GM21390 (cell line): ENCODE data around the gene MAPK10.
"Not testable (repeated sequence)": the region's sequence is repeated elsewhere in the genome, so short reads cannot be mapped to it uniquely, and the experiment has no call there.

Experiments used
- ATAC-seq: cut with Tn5 transposase; IDR thresholded peaks from one replicate; pipeline ENCODE4 v1.9.1; 2021; ENCODE audit not compliant: unreplicated experiment

MAPK10 gene

GRCh38 chr4:86203176-86203575 is 156.7 kb downstream of the MAPK10 start:
- no peak for ATAC-seq

- no peak for ATAC-seq
These were observed 174.2 kb downstream of the MAPK10 start for GRCh38 chr4:86185659-86186058.

DNA sequence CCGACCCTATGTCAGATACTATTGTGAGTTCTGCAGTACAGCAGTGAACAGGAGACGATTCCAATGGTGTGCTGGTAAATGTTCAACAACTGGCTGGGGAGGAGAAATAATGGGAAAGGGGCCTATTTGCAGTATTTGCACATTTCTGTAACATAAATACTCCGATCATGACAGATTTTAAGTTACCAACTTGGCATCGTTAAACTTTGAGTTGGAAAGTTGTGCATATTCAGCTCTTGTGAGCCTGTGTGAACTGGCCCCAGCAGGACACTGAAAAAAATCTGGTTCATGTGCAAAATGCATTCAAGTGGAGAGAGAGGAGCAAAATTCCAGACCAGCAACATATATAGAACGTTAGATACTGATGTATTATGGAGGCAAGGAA is 175.0 kb downstream of the MAPK10 start:
- no peak for ATAC-seq

DNA sequence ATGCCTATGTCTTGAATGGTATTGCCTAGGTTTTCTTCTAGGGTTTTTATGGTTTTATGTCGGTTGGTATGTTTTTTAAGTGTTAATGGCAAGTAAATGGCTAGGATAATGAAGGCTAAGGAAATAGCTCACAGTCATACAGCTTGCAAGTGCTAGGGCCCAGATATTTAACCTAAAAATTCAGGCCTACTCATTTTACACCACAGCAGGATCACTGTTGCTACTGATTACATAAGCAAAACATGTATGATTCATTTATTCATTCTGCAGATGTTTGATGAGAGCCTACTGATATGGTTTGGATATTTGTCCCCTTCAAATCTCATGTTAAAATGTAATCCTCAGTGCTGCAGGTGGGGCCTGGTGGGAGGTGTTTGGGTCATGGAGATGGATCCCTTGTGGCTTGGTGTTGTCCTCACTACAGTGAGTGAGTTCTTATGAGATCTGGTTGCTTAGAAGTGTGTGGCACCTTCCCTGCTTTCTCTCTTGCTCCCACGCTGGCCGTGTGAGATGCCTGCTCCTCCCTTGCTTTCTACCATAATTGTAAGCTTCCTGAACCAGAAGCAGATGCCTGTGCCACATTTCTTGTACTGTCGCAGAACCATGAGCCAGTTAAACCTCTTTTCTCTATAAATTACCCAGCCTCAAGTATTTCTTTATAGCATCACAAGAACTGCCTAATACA is 175.5 kb downstream of the MAPK10 start:
- no peak for ATAC-seq

DNA sequence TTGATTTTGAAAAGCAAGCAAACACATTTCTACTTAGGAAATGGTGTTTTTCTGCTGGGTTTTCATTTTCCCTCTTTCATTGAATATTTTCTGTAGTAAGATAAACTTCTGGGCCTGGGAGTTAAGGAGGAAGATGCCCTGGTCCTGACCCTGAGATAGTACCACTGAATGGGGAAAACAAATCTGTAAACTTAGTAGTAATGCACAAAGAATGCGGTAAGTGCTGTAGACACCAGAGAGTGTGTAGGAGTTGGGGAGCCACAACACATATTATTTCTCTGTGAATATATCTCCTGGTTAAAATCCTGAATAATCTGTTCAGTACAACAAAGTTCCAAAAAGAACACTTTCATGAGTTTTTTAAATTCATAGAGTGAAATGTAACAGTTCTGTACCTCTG is 178.3 kb downstream of the MAPK10 start:
- no peak for ATAC-seq

DNA sequence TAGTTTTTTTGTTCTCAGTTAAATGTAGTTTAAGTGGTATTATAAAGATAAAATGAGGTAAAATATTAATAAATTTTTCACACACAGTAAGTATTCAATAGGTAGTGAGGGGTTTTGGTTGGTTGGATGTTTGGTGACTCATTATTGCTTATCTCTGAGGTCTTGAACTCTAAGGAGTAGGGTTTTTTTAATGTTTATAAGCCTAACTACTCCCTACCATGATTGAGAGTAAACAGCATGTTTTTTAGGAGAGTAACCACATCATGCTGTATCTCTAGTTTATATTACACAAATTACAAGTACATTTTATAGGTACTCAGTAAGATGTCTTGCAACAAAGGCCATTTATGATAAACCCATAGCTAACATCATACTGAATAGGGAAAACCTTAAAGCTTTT is 181.6 kb downstream of the MAPK10 start:
- ATAC-seq: no peak

DNA sequence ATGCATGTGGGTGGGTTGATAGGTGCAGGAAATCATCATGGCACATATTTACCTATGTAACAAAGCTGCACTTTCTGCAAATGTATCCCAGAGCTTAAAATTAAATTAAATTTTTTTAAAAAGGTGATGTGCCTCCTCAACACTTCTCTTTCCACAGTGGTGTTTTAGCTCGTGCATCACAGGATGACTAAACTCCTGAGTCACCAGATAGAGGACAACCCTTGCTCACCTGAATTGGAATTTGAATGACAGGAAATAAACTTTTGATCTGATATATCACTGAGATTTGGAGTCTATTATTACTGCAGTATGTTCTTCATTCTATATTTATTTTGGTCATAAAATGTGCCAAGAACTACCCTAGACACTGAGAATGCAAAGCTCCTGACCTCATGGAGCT is 185.3 kb downstream of the MAPK10 start:
- no peak for ATAC-seq

DNA sequence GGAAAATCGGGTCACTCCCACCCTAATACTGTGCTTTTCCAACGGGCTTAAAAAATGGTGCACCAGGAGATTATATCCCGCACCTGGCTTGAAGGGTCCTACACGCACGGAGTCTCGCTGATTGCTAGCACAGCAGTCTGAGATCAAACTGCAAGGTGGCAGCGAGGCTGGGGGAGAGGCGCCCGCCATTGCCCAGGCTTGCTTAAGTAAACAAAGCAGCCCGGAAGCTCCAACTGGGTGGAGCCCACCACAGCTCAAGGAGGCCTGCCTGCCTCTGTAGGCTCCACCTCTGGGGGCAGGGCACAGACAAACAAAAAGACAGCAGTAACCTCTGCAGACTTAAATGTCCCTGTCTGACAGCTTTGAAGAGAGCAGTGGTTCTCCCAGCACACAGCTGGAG is 191.5 kb downstream of the MAPK10 start:
- not testable (repeated sequence) for ATAC-seq

GRCh38 chr4:86160426-86160825 is 199.4 kb downstream of the MAPK10 start:
- no peak for ATAC-seq

- ATAC-seq: no peak
These were observed 200.6 kb downstream of the MAPK10 start for GRCh38 chr4:86159216-86159615.

DNA sequence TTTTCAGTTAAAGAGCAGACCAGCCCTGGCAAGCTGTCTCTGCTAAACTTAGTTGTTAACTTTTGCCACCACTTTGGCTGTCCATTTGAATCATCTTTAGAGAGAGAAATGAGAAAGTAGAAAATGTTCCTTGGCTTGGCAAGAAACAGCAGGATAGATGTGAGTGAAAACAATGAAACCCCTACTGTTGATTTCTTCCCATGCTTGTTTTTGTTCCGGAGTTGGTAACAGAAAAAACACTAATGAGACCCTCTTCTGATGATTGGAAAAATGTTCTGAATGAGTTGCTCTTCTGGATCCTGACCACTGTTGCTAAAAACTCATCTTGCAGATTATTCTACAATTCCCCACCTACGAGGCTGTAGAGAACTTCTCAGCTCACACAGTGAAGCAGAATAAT is 203.3 kb downstream of the MAPK10 start:
- no peak for ATAC-seq

GRCh38 chr4:86155766-86156165 is 204.1 kb downstream of the MAPK10 start:
- no peak for ATAC-seq

- no peak for ATAC-seq
These were observed 207.4 kb downstream of the MAPK10 start for GRCh38 chr4:86152454-86152853.

DNA sequence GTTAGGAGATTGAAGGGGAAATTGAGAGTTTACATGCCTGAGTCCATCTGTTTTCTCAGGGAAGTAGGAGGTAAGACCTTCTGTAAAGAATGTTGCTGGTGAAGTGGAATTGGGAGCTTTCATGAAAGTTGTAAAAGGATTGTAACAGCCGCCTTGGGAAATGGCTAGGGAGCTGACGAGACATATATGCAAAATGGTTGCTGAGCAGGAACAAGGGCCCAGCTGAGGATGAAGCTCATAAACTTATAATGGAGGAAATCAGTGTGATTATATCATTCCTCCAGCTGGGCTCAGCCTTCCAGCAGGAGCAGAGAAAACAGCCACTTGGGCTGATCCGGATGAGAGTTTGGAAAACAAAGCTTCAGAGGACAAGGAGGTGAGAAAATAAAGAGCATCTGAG is 208.7 kb downstream of the MAPK10 start:
- no peak for ATAC-seq

DNA sequence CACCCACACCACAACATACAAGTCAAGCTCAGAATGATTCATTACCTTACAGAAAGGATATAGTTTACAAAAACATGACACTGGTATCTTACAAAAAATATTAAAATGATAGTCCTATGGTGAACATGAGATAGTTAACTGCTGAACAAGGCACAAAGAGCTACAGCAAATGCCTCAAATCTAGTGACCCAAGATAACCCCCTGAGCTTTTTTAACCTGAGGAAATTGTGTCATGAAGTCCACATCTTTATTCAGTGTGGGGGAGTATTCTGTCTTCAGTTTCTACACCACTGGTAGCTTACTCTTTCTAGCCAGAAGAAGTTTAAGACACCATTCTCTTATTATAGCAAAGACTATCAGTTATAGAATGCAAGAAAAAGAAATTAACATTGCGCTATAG is 218.7 kb downstream of the MAPK10 start:
- no peak for ATAC-seq

DNA sequence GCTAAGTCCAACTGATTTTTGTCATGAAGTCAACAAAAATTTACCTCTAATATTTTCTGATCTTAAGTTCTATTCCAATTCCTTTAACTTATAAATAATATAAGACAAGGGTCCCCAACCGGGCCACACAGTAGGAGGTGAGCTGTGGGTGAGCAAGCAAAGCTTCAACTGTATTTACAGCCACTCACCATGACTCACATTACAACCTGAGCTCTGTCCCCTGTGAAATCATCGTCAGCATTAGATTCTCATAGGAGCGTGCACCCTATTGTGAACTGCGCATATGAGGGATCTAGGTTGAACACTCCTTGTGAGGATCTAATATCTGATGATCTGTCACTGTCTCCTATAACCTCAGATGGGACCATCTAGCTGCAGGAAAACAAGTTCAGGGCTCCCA is 227.4 kb downstream of the MAPK10 start:
- no peak for ATAC-seq

GRCh38 chr4:86131456-86131855 is 228.4 kb downstream of the MAPK10 start:
- no peak for ATAC-seq

DNA sequence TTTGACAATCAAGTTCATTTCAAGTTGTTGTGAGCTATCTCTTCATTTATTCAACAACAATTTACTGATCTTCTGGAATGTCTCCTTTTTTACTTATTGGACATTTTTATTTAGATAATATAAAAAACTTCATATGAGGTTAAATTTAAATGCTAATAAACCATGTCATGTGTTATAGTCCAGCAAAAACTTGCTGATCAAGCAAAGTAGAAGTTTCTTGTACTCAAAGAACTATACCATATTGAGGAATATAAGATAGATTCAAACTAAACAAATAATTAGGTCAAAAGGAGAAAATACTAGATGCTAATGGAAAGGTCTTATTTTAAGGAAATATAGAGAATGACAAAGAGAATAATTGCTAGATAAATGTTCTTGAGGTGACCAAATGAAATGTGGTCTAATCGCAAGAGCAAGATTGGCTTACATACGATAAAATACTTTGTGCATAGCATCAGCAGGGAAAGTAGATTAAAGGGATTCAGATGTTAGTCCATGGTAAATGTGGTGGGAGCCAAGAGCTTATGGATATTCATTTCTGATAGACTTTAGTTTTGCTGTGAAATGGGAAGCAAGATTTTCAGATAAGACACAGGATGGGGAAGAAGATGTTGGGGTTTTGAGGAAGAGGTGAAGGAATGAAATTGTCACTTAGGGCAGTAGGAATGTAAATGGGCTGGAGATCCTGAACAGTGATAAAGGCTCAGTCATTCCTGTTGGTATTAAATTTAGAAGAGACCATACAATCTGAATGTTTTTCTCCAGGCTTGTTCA is 229.5 kb downstream of the MAPK10 start:
- ATAC-seq: no peak

DNA sequence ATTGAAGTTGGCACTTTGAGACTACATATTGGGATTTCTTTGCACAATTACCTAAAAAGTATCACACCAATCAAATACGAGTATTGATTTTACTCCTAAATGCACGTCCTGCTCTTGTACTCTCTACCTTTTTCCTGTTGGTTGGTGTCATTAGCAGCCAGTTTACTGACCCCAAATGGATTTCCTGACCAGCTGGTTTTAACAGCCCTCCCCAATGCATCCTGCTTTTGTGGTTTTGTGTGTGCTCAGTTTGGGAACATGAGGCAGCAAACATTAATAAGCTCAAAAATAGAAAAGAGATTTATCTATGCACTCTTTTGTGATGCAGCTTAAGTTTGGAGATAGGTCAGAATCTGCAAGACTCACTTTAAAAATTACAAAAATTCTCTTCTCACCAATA is 230.3 kb downstream of the MAPK10 start:
- no peak for ATAC-seq

DNA sequence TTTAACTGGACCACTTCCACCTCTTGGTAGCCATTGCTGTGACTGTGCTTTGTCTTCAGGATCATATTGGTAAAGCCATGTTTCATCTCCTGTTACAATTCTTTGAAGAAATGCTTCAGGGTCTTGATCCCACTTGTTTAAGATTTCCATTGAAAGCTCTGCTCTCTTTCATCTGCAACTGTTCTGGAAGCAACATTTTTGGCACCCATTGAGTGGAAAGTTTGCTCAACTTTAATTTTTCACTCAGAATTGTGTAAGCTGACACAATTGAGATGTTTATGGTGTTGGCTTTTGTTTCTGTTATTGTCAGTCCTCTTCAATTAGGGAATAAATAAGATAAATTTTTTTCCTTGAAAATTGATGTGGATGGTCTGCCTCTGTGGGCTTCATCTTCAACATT is 237.4 kb downstream of the MAPK10 start:
- ATAC-seq: no peak

DNA sequence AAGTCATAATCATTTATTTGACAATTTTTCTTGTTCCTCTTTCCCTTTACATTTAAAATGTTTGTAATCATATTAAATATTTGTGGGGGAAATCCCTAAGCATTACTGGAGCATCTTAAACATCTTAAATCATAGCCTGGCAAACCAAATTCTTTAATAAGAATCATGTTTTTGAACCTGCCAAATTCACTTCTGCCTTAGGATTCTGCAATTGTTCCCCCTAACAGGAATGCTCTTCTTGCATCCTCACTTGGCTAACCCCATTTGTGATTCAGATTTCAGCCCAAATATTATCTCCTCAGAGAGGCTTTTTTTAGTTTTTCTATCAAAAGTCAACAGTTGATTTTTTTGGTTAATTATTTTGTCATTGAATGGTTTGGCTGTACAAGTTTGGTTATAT is 241.1 kb downstream of the MAPK10 start:
- ATAC-seq: no peak

DNA sequence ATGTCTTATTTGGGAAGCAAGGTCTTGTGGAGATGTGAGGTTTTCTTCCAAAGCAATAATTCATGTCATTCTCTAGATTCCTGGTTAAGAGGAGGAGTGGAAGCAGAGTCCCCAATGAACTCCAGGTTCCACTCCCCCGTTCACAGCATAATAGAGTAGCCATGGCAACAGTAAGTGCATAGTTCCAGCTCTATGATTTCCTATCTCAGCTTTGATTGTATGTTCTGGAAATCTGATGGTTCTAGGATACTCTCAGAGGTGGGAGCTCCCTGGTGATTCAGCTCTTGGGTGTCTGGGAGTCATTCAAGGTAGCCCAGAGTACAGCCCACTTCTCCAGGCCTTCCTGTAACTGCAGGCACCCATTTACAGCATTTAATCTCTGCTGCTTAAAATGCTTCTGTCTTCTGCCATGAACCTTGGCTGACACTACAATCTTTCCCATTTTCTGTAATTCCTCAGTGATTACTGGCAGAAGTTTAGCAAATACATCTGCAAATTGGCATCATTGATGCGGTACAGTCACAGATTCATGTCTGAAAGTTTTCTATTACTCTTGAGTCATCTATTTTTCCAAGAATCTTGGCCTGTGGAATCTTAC is 242.0 kb downstream of the MAPK10 start:
- ATAC-seq: no peak
